Muscle layer of colon (tissue), 2 donors: Measurements from ENCODE around the gene PPP6R2.

Experiments used
- H3K27ac ChIP-seq: one replicate; pipeline ENCODE4 v1.7.0; 2013; ENCODE audit warnings: low read depth, mild to moderate bottlenecking, low read length, moderate library complexity
- H3K27me3 ChIP-seq, 2 donors: one replicate each; pipeline ENCODE4 v1.7.0; 2013; ENCODE audit warnings: low read length in 2 of 2, mild to moderate bottlenecking in 2 of 2; ENCODE audit not compliant: insufficient read depth in 2 of 2, control insufficient read depth in 1 of 2
- H3K36me3 ChIP-seq: one replicate; pipeline ENCODE4 v1.7.0; 2013; ENCODE audit warnings: mild to moderate bottlenecking, low read length; ENCODE audit not compliant: insufficient read depth
- H3K4me1 ChIP-seq: one replicate; pipeline ENCODE4 v1.7.0; 2013; ENCODE audit warnings: mild to moderate bottlenecking, low read length; ENCODE audit not compliant: insufficient read depth
- H3K4me3 ChIP-seq, 2 donors: one replicate each; pipeline ENCODE4 v1.7.0; 2013; ENCODE audit warnings: low read length in 2 of 2, low read depth in 1 of 2, mild to moderate bottlenecking in 1 of 2, moderate library complexity in 1 of 2
- H3K9ac ChIP-seq: one replicate; pipeline ENCODE4 v1.7.0; 2013; ENCODE audit warnings: low read length
- H3K9me3 ChIP-seq: one replicate; pipeline ENCODE4 v1.7.0; 2013; ENCODE audit warnings: mild to moderate bottlenecking, low read length
- donor health status: abdominal sarcoma.
- donor health status: Adenocarcinoma of cecum.

PPP6R2 gene, protein sequence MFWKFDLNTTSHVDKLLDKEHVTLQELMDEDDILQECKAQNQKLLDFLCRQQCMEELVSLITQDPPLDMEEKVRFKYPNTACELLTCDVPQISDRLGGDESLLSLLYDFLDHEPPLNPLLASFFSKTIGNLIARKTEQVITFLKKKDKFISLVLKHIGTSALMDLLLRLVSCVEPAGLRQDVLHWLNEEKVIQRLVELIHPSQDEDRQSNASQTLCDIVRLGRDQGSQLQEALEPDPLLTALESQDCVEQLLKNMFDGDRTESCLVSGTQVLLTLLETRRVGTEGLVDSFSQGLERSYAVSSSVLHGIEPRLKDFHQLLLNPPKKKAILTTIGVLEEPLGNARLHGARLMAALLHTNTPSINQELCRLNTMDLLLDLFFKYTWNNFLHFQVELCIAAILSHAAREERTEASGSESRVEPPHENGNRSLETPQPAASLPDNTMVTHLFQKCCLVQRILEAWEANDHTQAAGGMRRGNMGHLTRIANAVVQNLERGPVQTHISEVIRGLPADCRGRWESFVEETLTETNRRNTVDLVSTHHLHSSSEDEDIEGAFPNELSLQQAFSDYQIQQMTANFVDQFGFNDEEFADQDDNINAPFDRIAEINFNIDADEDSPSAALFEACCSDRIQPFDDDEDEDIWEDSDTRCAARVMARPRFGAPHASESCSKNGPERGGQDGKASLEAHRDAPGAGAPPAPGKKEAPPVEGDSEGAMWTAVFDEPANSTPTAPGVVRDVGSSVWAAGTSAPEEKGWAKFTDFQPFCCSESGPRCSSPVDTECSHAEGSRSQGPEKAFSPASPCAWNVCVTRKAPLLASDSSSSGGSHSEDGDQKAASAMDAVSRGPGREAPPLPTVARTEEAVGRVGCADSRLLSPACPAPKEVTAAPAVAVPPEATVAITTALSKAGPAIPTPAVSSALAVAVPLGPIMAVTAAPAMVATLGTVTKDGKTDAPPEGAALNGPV

DNA sequence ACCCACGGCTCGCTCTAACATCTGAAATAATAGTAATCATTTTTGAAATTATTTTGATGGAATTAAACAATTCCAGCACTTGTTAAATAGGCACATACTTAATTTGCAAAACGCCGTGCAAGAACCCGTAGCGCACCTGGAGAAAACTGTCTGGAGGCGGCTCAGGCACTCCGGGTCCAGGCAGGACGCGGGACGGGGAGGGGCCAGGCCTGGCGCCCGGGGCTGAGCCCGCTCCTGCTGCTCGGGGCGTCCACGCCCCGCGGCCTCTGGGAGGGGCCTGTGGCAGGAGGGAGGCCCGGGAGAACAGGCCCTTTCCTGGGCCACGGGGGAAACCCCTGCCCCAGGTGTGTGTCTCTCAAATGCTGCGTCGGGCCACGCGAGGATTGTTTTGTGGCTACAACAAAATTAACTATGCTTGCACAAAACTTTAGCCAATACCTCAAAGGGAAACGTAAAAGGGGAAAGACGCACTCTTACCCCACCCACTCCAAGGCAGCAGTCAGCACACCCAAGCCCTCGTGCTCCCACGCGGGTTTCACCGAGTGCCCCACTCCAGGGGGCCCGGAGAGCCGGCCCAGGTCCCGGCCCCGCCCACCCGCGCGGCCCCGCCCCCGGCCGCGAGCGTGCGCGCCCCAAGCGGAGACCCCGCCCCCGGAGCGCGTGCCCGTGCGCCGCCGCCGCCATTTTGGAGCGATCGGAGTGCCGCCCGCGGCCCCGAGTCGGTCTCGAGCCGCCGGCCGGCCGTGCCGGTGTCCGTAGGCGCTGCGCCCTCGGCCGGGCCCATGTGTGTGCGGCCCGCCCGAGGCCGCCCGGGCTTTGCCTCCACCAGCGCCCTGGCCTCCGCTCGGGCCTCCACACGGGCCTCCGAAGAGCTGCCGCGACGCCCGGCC, at the start of gene PPP6R2:
PPP6R2 (plus strand) TSS at position 677 of the 890 bp plus-strand sequence. CDS start 50,582 bp downstream, outside the sequence.
- Histone ChIP-seq H3K27ac (peak within 1 kb of the TSS; percentile 75), H3K36me3 (no peaks in the 10 kb centered on the region), H3K4me3 (peak within 1 kb of the TSS; percentile 70 to 93), H3K27me3 (no peaks in the 10 kb centered on the region), H3K9ac (peak within 1 kb of the TSS; percentile 44), H3K9me3 (no peaks in the 10 kb centered on the region), H3K4me1 (peaks cover 16% of the 10 kb centered on the region)

DNA sequence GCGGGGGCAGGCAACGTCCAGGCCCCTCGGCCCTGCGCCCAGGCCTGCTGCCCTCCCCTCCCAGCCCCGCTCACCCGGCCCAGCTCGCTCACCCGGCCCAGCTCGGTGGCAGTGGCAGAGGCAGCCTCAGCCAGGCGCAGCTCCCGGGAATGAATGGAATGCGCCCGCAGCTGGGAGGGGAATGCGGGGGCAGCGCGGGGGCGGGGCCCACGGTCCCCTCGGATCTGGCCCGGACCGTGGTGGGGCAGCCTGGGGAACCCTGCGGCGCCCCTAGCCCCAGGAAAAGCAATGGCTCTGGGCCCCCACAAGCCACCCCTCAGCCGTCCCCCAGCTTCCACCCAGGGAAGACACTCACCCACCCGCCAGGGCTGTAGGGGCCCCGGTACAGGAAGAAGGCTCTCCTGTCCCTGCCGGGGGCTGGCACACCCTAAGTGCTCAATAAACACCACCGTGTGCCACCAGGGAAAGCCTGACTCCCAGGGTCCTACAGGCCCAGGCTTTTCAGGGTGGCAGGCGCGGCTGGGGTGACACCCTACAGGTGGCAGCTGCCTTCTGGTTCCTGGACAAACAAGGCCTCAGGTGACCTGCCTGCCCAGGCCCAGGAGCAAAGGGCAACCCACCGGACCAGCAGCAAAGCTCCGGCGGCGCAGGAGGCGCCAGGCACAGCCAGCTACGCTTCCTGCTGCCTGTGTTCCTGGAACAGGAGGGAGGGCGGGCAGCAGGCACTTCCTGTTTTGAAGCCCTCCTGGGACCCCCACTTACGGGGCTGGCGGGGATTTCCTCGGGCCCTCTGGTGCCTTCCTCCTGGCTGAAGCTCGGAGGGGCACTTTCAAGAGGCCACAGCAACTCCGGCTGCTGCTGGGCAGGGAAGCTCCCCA, 49.4 kb upstream of the PPP6R2 start:
- peak overlapping the region in 1 of 2 donors; percentile 18 for H3K4me3 ChIP-seq
- H3K9ac ChIP-seq = no peak overlapping the region
- H3K4me1 ChIP-seq = peaks cover 44% of the 10 kb centered on the region

DNA sequence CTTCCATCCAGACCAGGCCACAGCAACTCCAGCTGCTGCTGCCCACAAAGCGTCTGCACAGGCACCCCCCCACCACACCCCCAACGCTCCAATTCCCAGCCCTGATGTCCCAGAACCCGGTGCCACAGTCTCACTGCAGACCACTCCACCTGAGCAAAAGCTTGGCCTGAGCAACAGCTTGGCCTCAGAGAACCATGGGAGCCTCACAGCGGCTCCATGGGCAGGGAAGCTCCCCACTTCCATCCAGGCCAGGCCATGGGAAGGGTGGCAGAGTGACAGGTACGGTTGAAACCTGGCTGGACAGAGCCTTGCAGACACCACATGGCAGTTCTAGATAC, 48.8 kb upstream of the PPP6R2 start:
- H3K27ac ChIP-seq = peak overlapping the region; percentile 68
- no peak overlapping the region for H3K9ac ChIP-seq

More for the DNA sequence above, 49.4 kb upstream of the PPP6R2 start:
- peaks cover 21% of the 10 kb centered on the region for H3K36me3 ChIP-seq
- peak overlapping the region; percentile 68 for H3K27ac ChIP-seq
- H3K27me3 ChIP-seq = no peaks in the 10 kb centered on the region
- no peaks in the 10 kb centered on the region for H3K9me3 ChIP-seq

DNA sequence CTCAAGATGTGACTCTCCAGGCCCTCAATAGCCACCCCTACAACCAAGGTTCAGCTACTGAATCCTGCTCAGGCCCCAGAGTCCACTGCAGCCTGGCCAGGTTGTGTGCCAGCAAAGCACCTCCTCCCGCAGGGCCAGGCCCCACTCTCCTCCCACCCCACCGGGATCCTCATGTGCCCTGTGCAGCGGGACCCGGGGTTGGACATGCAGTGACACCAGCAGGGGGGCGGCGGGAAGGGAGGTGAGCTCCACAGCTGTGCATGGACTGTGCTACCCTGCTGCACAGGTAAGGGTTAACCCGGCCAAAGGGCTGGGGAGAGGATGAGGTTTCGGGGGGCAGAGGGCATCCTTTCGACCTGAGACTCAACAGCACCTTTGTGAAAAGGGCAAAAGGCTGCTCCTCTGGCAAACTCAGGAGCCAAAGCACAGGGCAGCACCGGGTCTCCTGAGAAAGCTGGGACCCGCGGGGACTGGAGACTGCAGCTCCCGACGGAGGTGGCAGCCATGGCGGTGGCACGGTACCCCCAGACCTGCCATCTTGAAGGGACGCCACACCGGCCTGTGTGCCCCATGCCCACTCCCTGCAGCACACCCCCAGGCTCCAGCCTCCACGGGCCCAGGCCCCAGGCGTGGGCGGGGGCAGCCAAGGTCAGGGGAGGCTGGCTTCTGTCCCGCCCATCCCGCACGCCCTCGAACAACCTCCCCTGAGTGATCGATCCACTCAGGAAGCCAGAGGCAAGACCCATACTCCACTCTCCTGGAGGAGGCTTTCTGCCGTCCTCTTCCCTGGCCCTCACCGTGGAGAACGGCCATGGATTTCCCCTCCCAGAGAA, 46.3 kb upstream of the PPP6R2 start:
- Histone ChIP-seq H3K9me3 (no peaks in the 10 kb centered on the region), H3K27ac (no peak overlapping the region), H3K36me3 (peaks cover under 1% of the 10 kb centered on the region), H3K27me3 (no peaks in the 10 kb centered on the region), H3K4me3 (no peak overlapping the region), H3K4me1 (peaks cover 62% of the 10 kb centered on the region), H3K9ac (no peak overlapping the region)

More for the DNA sequence above, 48.8 kb upstream of the PPP6R2 start:
- Histone ChIP-seq H3K9me3 (no peaks in the 10 kb centered on the region), H3K27me3 (no peaks in the 10 kb centered on the region), H3K4me1 (peaks cover 48% of the 10 kb centered on the region), H3K36me3 (peaks cover 15% of the 10 kb centered on the region), H3K4me3 (no peak overlapping the region)

DNA sequence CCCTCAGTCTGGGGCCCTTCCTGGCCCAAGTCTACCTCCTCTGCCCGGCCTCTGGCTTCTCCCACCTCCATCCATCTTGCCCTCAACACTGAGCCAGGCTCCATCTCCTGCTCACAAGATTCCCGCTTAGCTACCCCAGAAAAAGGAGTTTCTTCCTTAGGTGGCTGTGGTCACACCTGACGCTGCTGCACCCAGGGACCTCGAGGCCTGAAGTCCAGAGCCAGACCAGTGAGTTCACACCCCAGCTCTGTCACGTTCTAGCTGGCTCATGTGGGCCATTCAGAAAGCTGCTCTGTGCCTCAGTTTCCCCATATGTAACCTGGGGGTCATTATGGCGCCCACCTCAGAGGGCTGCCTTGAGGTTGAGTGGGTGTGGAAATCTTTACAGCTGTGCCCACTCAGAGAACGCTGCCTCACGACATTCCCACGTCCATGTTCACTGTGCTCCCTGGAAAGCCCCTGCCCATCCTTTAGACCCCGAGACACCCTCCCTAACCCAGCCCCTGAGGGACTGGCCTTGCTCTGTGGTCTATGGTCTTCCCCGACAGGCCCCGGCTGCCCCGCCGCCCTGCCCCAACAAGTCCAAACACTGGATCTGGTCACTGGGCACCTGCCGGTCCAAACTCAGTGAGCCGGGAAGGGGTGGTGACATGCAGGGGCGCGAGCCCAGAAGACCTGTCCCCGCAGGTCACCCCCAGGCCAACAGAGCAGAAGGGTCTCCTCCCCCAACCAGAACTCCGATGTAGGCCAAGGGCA, 45.4 kb upstream of the PPP6R2 start:
- Histone ChIP-seq H3K36me3 (no peaks in the 10 kb centered on the region), H3K4me3 (no peak overlapping the region), H3K27ac (no peak overlapping the region), H3K9me3 (no peaks in the 10 kb centered on the region), H3K4me1 (peaks cover 65% of the 10 kb centered on the region), H3K27me3 (no peaks in the 10 kb centered on the region), H3K9ac (no peak overlapping the region)

DNA sequence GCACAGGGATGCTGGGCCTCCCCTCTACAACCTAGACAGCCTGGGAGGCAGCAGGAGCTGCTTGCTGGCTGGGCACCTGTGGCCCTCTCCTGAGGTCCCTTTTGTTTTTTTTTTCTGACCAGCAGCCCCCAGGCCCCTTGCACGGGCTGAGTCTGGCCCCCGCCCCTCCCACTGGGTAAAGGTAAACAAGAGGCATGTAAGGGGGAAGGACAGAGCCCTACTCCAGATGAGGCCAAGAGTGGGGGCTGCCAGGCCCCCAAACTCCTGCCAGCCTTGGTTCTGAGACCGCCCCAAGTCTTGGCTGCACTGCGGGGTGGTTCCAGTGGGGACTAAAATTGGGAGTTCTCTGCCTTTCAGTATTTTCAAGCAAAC, 44.9 kb upstream of the PPP6R2 start:
- no peak overlapping the region for H3K27ac ChIP-seq
- H3K9ac ChIP-seq = no peak overlapping the region
- H3K4me1 ChIP-seq = peaks cover 66% of the 10 kb centered on the region
- no peaks in the 10 kb centered on the region for H3K9me3 ChIP-seq
- H3K4me3 ChIP-seq = no peak overlapping the region
- H3K27me3 ChIP-seq = no peaks in the 10 kb centered on the region
- H3K36me3 ChIP-seq = no peaks in the 10 kb centered on the region

DNA sequence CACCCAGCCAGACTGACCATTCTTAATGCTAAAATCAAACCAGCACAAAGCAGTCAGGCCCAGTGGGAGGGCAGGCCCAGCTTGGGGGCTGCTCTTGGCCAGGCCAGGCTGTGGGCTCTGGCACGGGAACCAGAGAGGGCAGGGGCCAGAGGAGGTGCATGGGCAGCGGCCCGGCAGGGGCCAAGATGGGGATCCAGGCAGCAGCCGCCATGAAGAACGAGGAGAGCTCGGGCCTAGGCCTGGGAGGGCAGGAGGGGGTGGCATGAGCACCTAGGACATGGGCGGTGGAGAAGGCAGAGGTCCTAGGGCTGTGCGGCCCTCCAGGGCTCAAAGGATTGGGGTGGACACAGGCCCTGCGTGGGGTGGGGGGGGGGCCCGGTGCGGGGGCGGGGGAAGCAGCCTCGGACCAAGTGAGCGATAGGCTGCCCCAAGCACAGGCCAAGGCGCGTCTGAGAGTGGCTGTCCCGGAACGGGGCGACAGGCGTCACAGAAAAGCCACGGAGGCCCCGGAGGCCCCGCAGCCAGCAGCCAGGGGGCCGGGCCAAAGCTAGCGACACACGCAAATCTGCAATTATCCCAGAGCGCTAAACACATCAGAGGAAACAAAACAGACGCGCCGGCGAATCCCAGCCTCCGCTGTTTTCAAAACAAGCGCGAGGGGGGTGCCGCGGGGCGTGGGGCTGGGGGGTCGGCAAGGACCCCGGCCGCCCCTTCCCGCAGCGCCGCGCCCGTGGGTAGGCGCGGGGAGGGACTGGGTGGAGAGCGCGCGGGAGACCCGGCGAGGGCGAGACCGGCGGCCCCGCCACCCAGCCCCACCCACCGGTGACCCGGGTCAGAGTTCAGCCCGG, 44.0 kb upstream of the PPP6R2 start:
- H3K27ac ChIP-seq = peak overlapping the region; percentile 1
- H3K36me3 ChIP-seq = no peaks in the 10 kb centered on the region
- no peaks in the 10 kb centered on the region for H3K9me3 ChIP-seq
- H3K9ac ChIP-seq = no peak overlapping the region
- peaks cover 68% of the 10 kb centered on the region for H3K4me1 ChIP-seq
- H3K27me3 ChIP-seq = no peaks in the 10 kb centered on the region
- no peak overlapping the region for H3K4me3 ChIP-seq

DNA sequence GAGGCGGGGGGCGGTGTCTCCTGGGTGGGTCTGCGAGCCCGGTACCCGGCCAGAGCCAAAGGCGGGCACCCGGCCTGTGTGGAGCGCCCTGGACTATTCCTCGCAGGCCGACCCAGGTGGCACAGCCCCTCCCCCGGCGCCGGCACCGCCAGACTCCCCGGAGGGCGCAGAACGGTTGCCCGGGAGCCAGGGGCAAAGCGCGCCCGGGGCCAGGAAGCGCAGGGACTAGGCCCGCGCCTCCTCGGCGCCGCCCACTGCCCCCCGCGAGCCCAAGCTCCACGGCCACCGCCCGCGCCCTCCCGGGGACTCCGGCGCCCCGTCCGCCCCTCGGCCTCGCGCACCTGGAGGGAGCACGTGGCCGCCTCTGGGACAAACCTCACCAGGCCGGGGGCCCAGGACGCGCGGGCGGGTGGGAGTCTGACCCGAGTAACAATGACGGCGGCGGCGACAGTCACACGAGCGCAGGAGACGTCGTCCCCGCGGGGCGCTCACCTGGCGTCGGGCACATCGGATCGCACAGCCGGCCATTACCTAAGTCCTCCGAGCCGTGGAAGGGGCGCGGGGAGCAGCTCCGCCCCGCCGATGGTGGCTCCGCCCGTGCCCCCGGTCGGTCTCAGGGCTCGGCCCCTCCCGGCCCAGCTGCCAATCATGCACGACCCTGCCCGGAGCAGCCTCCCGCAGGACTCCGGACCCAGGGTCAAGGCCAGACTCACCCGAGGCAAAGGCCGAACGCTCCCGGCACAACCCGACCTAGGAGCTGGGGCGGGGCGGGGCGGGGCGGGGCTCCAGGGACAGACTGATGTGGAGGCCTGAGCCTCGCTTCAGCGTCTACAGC, 43.1 kb upstream of the PPP6R2 start:
- peak overlapping the region; percentile 1 for H3K27ac ChIP-seq
- no peaks in the 10 kb centered on the region for H3K27me3 ChIP-seq
- no peaks in the 10 kb centered on the region for H3K36me3 ChIP-seq
- no peak overlapping the region for H3K4me3 ChIP-seq
- peaks cover 69% of the 10 kb centered on the region for H3K4me1 ChIP-seq
- H3K9ac ChIP-seq = no peak overlapping the region
- H3K9me3 ChIP-seq = no peaks in the 10 kb centered on the region
